ENCODE results near the gene ACP6.
A peak's percentile ranks its signal among the peaks of the same experiment; 100 is the strongest.
"Not testable (repeated sequence)": the region's sequence is repeated elsewhere in the genome, so short reads cannot be mapped to it uniquely, and the experiment has no call there.

Gene ACP6

DNA sequence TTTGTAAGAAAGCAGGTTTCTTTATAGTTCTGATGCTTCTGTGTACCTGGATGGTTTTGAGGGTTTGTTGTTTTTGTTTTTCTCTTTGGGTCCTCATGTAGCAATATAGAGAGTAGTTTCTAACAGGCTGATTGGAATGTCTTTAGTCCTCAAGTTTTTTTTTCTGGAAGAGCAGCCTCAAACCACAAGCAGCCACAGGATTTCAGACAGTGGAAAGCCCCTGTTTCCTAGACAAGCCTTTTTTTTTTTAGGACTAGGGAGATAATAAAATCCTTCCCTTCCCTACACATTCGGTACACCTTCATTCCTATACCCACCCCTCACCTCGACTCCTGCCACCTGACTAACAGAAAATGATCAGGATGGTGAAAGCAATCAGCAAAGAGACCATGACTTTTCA is 47.6 kb downstream of the ACP6 start:
- DNase-seq (ENCODE audit: low read depth in 2 of 2): no peak

DNA sequence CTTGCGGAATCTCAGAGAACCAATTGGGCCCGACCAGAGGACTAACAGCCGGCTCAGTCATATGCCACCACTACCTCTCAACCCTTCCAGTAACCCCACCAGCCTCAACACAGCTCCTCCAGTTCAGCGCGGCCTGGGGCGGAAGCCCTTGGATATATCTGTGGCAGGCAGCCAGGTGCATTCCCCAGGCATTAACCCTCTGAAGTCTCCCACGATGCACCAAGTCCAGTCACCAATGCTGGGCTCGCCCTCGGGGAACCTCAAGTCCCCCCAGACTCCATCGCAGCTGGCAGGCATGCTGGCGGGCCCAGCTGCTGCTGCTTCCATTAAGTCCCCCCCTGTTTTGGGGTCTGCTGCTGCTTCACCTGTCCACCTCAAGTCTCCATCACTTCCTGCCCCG is 49.8 kb downstream of the ACP6 start:
- no peak for DNase-seq (ENCODE audit: low read depth in 2 of 2)

DNA sequence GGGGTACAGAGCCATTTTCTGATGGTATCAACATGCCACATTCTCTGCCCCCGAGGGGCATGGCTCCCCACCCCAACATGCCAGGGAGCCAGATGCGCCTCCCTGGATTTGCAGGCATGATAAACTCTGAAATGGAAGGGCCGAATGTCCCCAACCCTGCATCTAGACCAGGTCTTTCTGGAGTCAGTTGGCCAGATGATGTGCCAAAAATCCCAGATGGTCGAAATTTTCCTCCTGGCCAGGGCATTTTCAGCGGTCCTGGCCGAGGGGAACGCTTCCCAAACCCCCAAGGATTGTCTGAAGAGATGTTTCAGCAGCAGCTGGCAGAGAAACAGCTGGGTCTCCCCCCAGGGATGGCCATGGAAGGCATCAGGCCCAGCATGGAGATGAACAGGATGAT is 50.6 kb downstream of the ACP6 start:
- no peak for DNase-seq (ENCODE audit: low read depth in 2 of 2)

DNA sequence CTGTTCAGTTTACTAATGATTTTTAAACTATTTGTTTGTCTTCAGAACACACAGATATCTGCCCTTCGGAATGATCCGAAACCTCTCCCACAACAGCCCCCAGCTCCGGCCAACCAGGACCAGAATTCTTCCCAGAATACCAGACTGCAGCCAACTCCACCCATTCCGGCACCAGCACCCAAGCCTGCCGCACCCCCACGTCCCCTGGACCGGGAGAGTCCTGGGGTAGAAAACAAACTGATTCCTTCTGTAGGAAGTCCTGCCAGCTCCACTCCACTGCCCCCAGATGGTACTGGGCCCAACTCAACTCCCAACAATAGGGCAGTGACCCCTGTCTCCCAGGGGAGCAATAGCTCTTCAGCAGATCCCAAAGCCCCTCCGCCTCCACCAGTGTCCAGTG is 51.6 kb downstream of the ACP6 start:
- no peak for DNase-seq (ENCODE audit: low read depth in 2 of 2)

DNA sequence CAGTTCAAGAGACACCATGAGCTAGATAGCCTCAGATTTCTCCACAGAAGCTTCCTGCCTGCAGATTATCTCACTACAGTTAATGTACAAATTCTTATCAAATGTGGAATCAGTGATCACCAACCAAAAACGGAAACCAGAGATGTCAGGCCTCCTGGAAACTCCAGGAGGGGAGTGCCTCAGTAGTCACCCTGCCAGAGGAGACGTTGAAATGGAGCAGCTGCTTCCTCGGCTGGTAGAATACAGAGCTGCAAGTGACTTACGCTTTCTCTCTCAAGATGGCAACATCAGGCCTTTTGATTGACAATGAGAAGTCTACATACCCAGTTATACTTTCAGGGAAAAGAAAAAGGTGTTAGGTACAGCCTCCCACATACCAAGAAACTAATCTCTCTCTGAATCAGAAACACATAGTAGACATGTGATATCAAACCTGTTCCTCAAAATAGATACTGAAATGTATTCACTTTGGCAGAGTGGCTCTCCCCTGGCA is 52.2 kb downstream of the ACP6 start:
- DNase-seq (ENCODE audit: low read depth in 2 of 2): no peak

DNA sequence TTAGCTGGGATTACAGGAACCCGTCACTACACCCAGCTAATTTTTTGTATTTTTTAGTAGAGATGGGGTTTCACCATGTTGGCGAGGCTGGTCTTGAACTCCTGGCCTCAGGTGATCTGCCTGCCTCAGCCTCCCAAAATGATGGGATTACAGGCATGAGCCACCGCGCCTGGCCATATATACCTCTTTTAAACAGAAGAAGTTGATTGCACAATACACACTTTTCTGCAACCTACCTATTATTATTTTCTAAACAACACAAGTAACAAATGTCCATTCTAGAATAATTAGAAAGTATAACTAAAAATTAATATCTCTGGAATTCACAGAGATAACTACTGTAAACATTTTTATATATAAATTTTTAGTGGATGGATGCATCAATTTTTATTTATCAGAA is 55.4 kb downstream of the ACP6 start:
- not testable (repeated sequence) for DNase-seq (ENCODE audit: low read depth in 2 of 2)

DNA sequence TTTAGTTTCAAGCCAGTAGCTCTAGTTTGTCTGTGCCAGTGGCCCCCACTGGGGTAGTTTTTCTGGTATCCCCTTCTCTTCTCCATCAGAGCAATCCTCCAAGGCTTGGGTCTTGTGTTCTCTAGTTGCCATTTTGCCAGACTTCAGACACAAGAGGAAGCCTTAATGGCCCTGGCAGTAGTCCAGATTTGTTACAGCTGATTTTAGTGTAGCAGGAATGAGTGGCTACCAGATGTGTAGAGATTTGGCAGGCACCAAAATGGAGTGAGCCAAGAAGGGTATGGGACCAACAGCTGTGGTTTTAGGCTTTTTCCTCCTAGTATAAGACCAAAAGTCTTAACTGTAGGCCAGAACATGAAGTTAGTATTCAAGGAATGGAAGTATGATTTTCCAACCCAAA is 56.8 kb downstream of the ACP6 start:
- DNase-seq (ENCODE audit: low read depth in 2 of 2): no peak

DNA sequence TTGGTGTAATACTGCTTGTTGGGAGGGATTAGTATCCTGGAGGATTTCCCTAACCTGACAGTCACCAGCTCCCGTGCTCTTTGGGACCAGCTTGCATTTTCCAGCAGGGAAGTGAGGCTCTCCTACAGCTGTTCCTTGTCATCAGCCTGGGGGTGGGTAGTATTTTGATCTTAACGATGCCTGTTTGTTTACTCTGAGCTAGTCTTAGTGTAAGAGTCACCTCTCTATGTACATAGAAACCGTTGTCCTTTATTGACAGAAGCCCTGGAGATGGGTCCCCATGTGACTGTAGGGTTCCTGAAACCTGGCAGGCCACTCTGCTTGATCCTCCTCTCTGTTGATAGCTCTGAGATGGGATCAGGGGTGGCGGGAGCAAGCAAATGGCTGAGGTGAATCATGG is 58.0 kb downstream of the ACP6 start:
- DNase-seq (ENCODE audit: low read depth in 2 of 2): no peak

DNA sequence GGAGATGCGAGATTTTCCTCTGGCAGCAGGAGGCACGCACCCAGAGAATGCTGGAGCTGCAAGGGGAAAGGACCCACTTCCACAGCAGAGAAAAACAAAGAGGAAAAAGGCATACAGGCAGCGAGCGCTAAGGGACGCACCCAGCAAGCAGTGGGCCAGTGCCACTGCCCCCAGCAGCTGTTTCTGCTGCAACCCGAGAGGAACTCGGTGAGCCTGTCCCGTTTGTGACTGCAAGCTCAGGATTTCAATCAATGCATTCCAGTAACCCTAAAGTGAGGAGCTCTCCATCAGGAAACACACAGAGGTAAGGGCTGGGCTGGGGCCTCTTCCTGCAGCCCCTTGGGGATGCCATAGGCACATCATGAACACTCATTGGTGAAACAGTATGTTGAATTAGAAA is 58.7 kb downstream of the ACP6 start:
- DNase-seq (ENCODE audit: low read depth in 2 of 2): no peak

DNA sequence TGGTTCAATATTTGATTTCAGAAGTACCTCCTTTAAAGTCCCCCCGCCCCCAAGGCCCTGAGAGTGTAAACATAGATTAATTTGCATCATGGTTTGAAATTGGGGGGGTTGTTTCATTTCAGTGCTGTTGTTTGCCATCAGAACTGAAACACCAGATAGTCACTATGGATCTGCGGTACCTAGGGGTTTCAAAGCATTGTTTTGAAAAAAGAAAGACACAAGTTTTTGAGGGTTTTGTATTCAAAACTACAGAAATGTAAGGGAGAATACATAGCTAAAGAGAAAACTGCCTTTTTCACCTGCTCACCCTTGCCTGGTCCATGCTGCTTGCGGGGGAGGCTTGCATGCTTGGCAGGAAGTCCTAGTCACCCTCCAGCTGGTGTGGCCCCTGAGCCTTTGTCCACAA is 59.3 kb downstream of the ACP6 start:
- no peak for DNase-seq (ENCODE audit: low read depth in 2 of 2)

DNA sequence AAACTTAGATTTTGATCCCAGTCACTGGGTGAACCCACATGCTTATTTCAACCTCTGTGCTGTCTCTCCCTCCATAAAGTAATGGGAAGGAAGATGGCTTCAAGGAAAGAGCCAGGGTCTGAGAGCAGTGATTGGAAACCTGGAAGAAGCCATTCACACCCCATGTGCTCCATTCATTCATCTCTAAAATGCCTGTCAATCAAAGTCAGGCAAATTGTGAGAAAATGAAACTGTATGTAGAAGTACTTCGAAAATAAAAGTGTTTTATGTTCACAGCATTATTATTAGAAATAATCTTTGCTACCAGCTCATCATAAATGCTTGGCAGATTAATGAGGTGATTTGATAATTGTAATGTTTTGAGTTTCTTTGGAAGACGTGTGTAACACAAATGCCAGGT is 61.0 kb downstream of the ACP6 start:
- DNase-seq (ENCODE audit: low read depth in 2 of 2): no peak

DNA sequence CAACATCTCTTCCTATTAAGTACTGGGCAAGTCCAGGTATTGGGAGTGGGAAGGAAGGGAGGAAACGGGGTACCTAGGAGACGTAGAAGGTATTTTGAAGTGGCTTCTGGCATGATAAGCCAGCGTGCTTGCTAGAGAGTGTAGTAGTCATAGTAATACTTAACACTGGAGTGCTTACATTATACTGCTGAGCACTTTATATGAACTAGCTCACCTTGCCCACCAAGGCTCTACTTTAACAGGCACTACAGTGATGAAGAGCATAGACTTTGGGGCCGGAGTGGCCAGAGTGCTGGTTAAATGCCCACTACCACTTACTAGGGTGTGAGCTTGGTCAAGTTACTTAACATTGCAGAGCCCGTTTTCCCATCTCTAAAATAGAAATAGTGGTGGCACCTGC is 61.7 kb downstream of the ACP6 start:
- DNase-seq (ENCODE audit: low read depth in 2 of 2): no peak

DNA sequence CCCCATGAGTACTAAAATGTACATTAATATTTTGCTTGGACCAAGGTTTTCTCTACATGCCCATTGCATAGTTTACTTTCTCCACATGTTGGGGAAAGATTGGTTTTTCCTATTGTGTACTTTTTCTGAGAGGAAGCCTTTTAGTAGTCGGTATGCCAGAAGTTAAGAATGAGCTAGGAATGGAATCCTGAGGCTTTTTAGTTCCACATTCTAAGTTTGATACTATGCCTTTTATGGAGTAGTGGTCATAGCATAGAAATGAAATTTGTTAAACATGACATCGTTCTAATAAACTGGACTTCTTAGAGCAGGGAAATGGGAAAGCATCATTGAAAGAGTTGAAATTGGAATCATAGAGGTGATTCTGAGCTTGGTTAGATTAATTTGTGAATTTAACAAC is 64.7 kb downstream of the ACP6 start:
- DNase-seq (ENCODE audit: low read depth in 2 of 2): no peak

DNA sequence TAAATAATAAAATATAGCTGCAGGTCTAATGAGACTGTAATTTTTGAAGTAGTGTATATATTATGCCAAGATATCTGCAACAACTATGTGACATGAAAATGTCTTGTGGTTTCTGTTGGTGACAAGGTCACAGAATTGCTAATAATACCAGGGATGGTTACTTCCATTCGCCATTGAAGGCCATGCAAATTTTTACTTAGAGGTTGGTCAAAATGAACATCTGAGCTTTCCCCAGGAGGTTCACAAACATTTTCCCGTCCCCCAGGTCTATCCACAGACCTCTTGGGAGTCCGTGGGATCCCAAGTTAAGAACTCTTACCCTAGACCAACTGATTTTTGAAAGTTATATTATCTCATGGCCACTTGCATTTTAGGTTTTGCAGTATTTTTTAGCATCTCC is 66.3 kb downstream of the ACP6 start:
- no peak for DNase-seq (ENCODE audit: low read depth in 2 of 2)

DNA sequence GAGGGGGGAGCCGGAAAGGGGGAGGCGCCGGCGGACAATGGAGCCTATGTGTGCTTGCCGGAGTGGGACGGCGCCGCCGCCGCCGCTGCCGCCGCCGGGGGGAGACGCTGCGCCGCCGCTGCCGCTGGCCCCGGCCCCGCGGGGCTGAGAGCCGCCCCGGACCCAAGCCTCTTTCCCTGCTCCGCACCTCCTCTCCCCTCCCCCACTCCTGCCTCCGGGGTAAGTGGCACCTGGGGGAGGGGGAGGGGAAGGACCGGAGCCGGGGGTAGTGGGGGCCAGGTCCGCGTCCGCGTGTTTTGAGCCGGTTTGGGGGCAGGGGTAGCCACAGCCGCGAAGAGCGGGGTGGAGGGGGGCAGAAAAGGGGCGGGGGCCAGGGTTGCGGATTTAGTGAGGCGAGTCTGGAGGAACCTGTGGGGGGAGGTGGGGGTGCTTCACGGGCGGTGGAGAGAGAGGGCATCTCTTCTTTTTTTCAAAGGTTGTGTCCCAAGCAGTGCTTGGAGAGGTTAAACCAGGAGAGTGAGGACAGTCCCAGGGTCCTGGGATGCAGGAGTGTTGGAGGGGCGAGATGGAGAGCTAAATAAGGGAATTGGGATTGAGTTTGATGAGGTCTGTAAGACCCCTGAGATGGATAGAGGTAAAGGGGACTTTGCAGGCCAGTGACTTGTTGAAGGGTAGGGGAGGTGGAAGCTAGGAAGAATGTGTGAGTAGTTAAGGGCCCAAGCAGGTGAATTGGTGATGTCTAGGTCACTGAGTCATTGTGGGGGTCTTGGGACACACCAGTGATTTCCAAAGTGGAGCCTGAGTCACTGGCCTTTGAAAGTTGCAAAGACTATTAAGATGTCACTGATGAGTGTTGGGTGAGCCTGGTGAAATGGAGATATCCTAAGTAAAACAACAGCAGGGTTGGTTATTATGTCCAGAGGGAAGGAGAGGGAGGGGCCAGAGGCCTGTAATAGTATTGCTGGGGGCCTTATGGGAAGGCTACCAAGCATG is 69.9 kb downstream of the ACP6 start:
- peak; percentile 6 to 33 for DNase-seq (ENCODE audit: low read depth in 2 of 2)

DNA sequence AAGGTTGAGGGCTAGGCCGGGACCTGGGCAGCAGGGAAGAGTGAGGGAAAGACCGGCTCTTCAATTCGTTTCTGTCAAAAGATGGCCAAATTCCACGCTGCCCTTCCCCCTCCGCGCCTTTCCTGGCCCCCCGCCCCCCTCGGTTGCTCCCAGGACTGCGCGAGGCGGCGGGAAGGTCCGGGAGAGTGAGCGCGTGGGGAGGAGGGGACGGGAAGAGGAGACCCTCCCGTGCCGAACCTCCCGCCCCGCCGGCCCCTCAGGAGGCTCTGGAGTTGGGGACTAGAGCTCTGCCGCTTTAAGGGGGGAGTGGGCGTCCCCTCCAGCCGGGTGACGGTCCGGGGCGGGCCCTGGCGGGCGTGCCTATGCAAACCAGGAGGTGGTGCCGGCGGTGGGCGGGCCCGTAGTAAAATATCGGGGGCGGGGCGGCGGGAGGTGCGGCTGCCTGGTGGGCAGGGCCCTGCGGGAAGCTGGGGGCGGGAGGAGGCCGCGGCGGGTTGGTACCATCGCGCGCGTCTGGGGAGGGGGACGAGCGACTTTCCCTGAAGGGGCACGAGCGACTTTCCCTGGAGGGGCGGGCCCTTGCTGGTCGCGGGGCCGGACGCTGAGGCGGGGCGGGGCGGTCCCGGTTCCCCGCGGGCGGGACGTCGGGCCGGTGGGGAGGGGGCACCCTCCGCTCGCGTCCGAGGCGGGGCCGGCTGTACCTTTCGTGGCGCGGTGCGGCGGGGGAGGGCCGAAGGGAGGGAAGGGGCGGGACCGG is 70.8 kb downstream of the ACP6 start:
- DNase-seq (ENCODE audit: low read depth in 2 of 2): peak; percentile 94

DNA sequence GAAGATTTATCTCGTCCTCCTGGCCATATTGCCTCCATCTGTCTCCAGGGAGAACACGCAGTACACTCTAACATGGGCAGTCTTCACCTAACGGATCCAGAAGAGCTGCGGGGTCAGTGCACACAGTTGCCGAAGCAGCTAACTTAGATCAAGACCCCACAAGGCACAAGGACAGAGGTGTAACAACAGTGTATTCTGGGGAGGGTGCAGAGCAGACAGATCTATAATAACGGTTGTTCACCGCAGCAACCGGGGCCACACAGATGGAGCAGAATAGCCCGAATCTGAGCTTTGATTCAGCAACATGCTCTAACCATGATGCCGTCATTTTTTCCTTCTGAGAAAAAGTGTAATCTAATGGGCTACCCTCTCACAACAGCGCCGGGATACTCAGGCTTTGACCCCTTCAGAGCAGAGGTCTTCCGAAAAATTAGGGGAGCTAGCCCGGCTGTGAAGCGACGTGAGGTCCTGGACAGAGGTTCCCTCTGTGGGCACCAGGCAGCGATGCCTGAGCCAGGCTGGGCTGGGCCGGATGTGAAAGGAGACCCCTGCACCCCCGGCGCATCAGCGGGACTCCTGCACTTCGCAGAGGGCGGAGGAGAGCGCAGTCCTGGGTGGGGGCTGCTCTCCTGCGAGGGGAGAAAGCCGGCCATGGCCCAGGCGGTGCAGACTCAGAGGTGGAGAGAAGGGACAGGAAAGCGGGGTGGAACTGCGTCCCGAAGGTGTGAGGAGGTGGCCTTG is 71.5 kb downstream of the ACP6 start:
- peak in 1 of 2 donors; percentile 14 for DNase-seq (ENCODE audit: low read depth in 2 of 2)

DNA sequence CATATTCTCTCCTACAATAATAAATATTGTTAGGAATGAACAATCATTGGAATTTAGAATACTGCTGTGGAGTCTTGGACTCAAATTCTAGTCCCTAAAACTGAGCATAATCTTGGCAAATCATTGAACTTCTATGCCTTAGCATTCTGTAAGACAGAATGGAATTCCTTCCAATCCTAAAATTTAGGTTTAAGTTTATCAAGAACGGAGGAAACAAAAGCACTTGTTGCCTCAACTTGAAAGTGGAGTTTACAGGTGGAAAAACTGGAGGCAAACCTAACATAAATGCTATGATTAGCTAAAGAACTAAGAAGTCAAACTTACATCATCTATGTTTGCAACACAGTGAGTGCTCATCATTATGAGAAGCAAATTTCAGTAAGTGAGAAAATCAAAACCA is 73.3 kb downstream of the ACP6 start:
- DNase-seq (ENCODE audit: low read depth in 2 of 2): no peak
